H9 (cell line): ENCODE results near the gene RPN1. TPM values are rescaled to one million over a fixed set of nuclear protein-coding genes. Genes with fewer than 3 reads are reported as not detected.

Source experiments
- DNase-seq: peaks from one replicate; pipeline ENCODE4 v3.0.0-alpha.2; 2017
- H2AFZ ChIP-seq: one replicate; pipeline ENCODE4 v1.6.1; 2013; ENCODE audit warnings: mild to moderate bottlenecking, low read length, control low read depth, moderate library complexity
- H2AK5ac ChIP-seq: 2 replicates; pipeline ENCODE4 v1.6.1; 2013; ENCODE audit warnings: low read length, control low read depth, mixed read lengths; ENCODE audit not compliant: insufficient read length
- H2BK120ac ChIP-seq: one replicate; pipeline ENCODE4 v1.6.1; 2013; ENCODE audit warnings: low read depth, mild to moderate bottlenecking, low read length, control low read depth, inconsistent platforms; ENCODE audit not compliant: poor library complexity, severe bottlenecking
- H2BK12ac ChIP-seq: 2 replicates; pipeline ENCODE4 v1.6.1; 2013; ENCODE audit warnings: low read length, control low read depth, mixed read lengths, low read depth; ENCODE audit not compliant: insufficient read length
- H2BK15ac ChIP-seq: 2 replicates; pipeline ENCODE4 v1.6.1; 2013; ENCODE audit warnings: low read depth, low read length, control low read depth
- H2BK20ac ChIP-seq: one replicate; pipeline ENCODE4 v1.6.1; 2013; ENCODE audit warnings: low read depth, mild to moderate bottlenecking, low read length, control low read depth, inconsistent platforms; ENCODE audit not compliant: poor library complexity, severe bottlenecking
- H2BK5ac ChIP-seq: 2 replicates; pipeline ENCODE4 v1.6.1; 2013; ENCODE audit warnings: low read length, control low read depth, mixed read lengths; ENCODE audit not compliant: insufficient read length
- H3K14ac ChIP-seq: 2 replicates; pipeline ENCODE4 v1.6.1; 2013; ENCODE audit warnings: low read length, control low read depth; ENCODE audit not compliant: insufficient read depth
- H3K18ac ChIP-seq: 2 replicates; pipeline ENCODE4 v1.6.1; 2013; ENCODE audit warnings: low read depth, mild to moderate bottlenecking, mixed read lengths, low read length, control low read depth; ENCODE audit not compliant: insufficient read length
- H3K23ac ChIP-seq: 2 replicates; pipeline ENCODE4 v1.6.1; 2013; ENCODE audit warnings: low read length, control low read depth, mixed read lengths, low read depth; ENCODE audit not compliant: insufficient read length
- H3K23me2 ChIP-seq: 2 replicates; pipeline ENCODE4 v1.6.1; 2013; ENCODE audit warnings: low read depth, mild to moderate bottlenecking, mixed read lengths, low read length, control low read depth; ENCODE audit not compliant: insufficient read length, poor library complexity, severe bottlenecking
- H3K27ac ChIP-seq: 2 replicates; pipeline ENCODE4 v1.5.1; 2013; ENCODE audit warnings: low read length, control low read depth, mixed read lengths, low read depth; ENCODE audit not compliant: insufficient read length
- H3K27me3 ChIP-seq: 2 replicates; pipeline ENCODE4 v1.6.1; 2013; ENCODE audit warnings: low read length, control low read depth, inconsistent platforms; ENCODE audit not compliant: insufficient read depth
- H3K4ac ChIP-seq: 2 replicates; pipeline ENCODE4 v1.6.1; 2013; ENCODE audit warnings: low read depth, mild to moderate bottlenecking, control low read depth, inconsistent platforms, low read length, moderate library complexity
- H3K4me1 ChIP-seq: 2 replicates; pipeline ENCODE4 v1.6.1; 2013; ENCODE audit warnings: low read length, control low read depth, inconsistent platforms; ENCODE audit not compliant: insufficient read depth
- H3K4me2 ChIP-seq: 2 replicates; pipeline ENCODE4 v1.6.1; 2013; ENCODE audit warnings: low read length, control low read depth, mixed read lengths; ENCODE audit not compliant: insufficient read length, insufficient read depth
- H3K56ac ChIP-seq: 2 replicates; pipeline ENCODE4 v1.6.1; 2013; ENCODE audit warnings: low read depth, mild to moderate bottlenecking, mixed read lengths, low read length, control low read depth; ENCODE audit not compliant: insufficient read length
- H3K79me1 ChIP-seq: 2 replicates; pipeline ENCODE4 v1.6.1; 2013; ENCODE audit warnings: low read depth, mild to moderate bottlenecking, moderate library complexity, low read length, control low read depth, inconsistent platforms; ENCODE audit not compliant: insufficient read depth, poor library complexity, severe bottlenecking
- H3K79me2 ChIP-seq: 2 replicates; pipeline ENCODE4 v1.6.1; 2013; ENCODE audit warnings: low read length, control low read depth, inconsistent platforms; ENCODE audit not compliant: insufficient read depth
- H3K9ac ChIP-seq: 2 replicates; pipeline ENCODE4 v1.6.1; 2013; ENCODE audit warnings: low read length, control low read depth, mixed read lengths; ENCODE audit not compliant: insufficient read length; ENCODE audit errors: extremely low read depth
- H3K9me3 ChIP-seq: one replicate; pipeline ENCODE4 v1.6.1; 2013; ENCODE audit warnings: low read depth, low read length, inconsistent platforms; ENCODE audit not compliant: control insufficient read depth
- H3T11ph ChIP-seq: one replicate; pipeline ENCODE4 v1.6.1; 2013; ENCODE audit warnings: mild to moderate bottlenecking, low read length, control low read depth, inconsistent platforms
- H4K20me1 ChIP-seq: one replicate; pipeline ENCODE4 v1.6.1; 2013; ENCODE audit not compliant: control insufficient read depth, insufficient read length, insufficient read depth
- H4K5ac ChIP-seq: 2 replicates; pipeline ENCODE4 v1.6.1; 2013; ENCODE audit warnings: low read depth, mild to moderate bottlenecking, mixed read lengths, low read length, control low read depth; ENCODE audit not compliant: insufficient read length
- H4K8ac ChIP-seq: replicated peaks from 2 replicates; pipeline ENCODE4 v1.6.1; 2013; ENCODE audit warnings: low read length, control low read depth, mixed read lengths, low read depth; ENCODE audit not compliant: insufficient read length
- H4K91ac ChIP-seq: 2 replicates; pipeline ENCODE4 v1.6.1; 2013; ENCODE audit warnings: low read depth, mild to moderate bottlenecking, moderate library complexity, mixed read lengths, low read length, control low read depth; ENCODE audit not compliant: insufficient read length
- H3K27ac Mint-ChIP-seq, 3 experiments: 2 replicates in 2 of 3; 3 replicates in 1 of 3; pipeline ENCODE4 v1.8.0; 2020 to 2021; ENCODE audit warnings: mixed read lengths in 3 of 3, mild to moderate bottlenecking in 1 of 3, moderate library complexity in 1 of 3
- H3K27me3 Mint-ChIP-seq: 2 replicates; pipeline ENCODE4 v1.8.0; 2021; ENCODE audit warnings: low read depth, mild to moderate bottlenecking, moderate library complexity, mixed read lengths
- H3K36me3 Mint-ChIP-seq, 3 experiments: 2 replicates in 2 of 3; 3 replicates in 1 of 3; pipeline ENCODE4 v1.8.0; 2020 to 2021; ENCODE audit warnings: low read depth in 3 of 3, mixed read lengths in 3 of 3; ENCODE audit not compliant: insufficient read depth in 1 of 3
- H3K4me1 Mint-ChIP-seq, 2 experiments: 2 replicates each; pipeline ENCODE4 v1.8.0; 2020; ENCODE audit warnings: mixed read lengths in 2 of 2
- H3K4me3 Mint-ChIP-seq, 2 experiments: 2 replicates in 1 of 2; 3 replicates in 1 of 2; pipeline ENCODE4 v1.8.0; 2020 to 2021; ENCODE audit warnings: mild to moderate bottlenecking in 2 of 2, mixed read lengths in 2 of 2, moderate library complexity in 1 of 2
- H3K9me3 Mint-ChIP-seq, 2 experiments: 2 replicates in 1 of 2; 3 replicates in 1 of 2; pipeline ENCODE4 v1.8.0; 2020; ENCODE audit warnings: mild to moderate bottlenecking in 2 of 2, mixed read lengths in 2 of 2, moderate library complexity in 1 of 2
- WGBS: extraction: QIAGEN DNeasy Blood & Tissue Kit; methylation state at CpG from one replicate; pipeline ENCODE4 v1.1.7; 2013; ENCODE audit warnings: missing lambda C conversion rate, low lambda C conversion rate, mixed read lengths; ENCODE audit not compliant: insufficient read length; ENCODE audit errors: extremely low coverage; 5-methylcytosine and 5-hydroxymethylcytosine counted together
- total RNA-seq: library from RNA; stranded (reverse); gene quantifications from 2 replicates; pipeline ENCODE4 v1.2.1, GENCODE V29; 2021
- TF ChIP-seq, protein P1 (sequence below): fragments of 200-600 bp; sonication (generic); conservative IDR thresholded peaks from 3 replicates; pipeline ENCODE4 v1.8.0; 2021; ENCODE audit warnings: antibody characterized with exemption, mild to moderate bottlenecking

The RPN1 gene
- total RNA-seq, 1 experiment from 2014 or later, result 174 TPM

DNA sequence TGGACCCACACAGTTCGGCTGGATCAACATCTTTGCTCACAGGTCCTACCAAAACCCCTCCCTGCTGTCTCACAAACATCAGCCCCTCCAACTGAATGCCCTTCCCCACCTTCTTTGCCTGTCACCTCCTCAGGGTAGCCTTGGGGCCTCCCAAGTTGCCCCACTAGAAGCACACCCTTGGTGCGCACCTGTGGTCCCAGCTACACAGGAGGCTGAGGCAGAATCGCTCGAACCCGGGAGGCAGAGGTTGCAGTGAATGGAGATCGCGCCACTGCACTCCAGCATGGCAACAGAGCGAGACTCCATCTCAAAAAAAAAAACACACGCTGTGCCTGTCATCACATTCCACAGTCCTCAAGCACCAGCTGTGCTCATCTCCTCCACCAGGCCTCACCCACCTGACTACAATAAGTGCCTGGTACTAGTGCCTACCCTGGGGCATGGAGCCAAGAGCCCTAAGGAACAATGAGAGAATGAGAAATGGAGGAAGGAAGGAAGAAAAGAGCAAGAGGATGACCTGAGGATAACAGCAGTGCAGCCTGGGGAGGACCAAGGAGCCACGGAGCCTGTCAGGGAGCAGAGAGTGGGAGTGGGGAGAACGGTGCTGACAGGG, 26.0 kb downstream of the RPN1 start:
- Histone ChIP-seq H3K9me3 (no peaks in the 10 kb centered on the region), H2BK20ac (no peak overlapping the region), H3K56ac (no peak overlapping the region), H3K9ac (no peak overlapping the region), H3K4me2 (no peak overlapping the region), H3K4ac (no peak overlapping the region), H2BK5ac (no peak overlapping the region), H3K23ac (no peak overlapping the region), H2AK5ac (no peak overlapping the region), H2BK12ac (no peak overlapping the region), H3K79me1 (peaks cover 4% of the 10 kb centered on the region), H4K91ac (no peak overlapping the region), H3K79me2 (no peaks in the 10 kb centered on the region; the same call in 1 of the 2 replicates), H4K5ac (no peak overlapping the region), H3K14ac (no peak overlapping the region), H3T11ph (no peak overlapping the region), H3K4me1 (no peaks in the 10 kb centered on the region), H3K27ac (no peak overlapping the region), H2BK120ac (no peak overlapping the region), H2BK15ac (no peak overlapping the region), H3K23me2 (no peaks in the 10 kb centered on the region), H3K27me3 (no peaks in the 10 kb centered on the region), H3K18ac (no peak overlapping the region), H2AFZ (no peak overlapping the region), H4K8ac (no peak overlapping the region), H4K20me1 (no peaks in the 10 kb centered on the region)
- DNase-seq, result no peak
- H3K36me3 Mint-ChIP-seq, result peaks cover 51 to 86% (median 76%) of the 10 kb centered on the region in 3 experiments; a peak in 6 of 7 replicates
- H3K4me3 Mint-ChIP-seq, result no peak overlapping the region
- WGBS, result no CpG with 5 or more reads among the region's 11 CpGs
- H3K9me3 Mint-ChIP-seq, result no peaks in the 10 kb centered on the region
- peak overlapping the region in 1 of 3 experiments; percentile 42; a peak in 2 of 7 replicates for H3K27ac Mint-ChIP-seq
- H3K27me3 Mint-ChIP-seq, result no peaks in the 10 kb centered on the region
- no peaks in the 10 kb centered on the region; a peak in 1 of 4 replicates for H3K4me1 Mint-ChIP-seq
- TF ChIP-seq, protein P1, sequence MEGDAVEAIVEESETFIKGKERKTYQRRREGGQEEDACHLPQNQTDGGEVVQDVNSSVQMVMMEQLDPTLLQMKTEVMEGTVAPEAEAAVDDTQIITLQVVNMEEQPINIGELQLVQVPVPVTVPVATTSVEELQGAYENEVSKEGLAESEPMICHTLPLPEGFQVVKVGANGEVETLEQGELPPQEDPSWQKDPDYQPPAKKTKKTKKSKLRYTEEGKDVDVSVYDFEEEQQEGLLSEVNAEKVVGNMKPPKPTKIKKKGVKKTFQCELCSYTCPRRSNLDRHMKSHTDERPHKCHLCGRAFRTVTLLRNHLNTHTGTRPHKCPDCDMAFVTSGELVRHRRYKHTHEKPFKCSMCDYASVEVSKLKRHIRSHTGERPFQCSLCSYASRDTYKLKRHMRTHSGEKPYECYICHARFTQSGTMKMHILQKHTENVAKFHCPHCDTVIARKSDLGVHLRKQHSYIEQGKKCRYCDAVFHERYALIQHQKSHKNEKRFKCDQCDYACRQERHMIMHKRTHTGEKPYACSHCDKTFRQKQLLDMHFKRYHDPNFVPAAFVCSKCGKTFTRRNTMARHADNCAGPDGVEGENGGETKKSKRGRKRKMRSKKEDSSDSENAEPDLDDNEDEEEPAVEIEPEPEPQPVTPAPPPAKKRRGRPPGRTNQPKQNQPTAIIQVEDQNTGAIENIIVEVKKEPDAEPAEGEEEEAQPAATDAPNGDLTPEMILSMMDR, result no peak
